Glomerular endothelial cell (primary cell): Measurements from ENCODE around the gene SERPINE1. TPM values are rescaled to one million over a fixed set of nuclear protein-coding genes. Genes with fewer than 3 reads are reported as not detected.
"Not testable (repeated sequence)": the region's sequence is repeated elsewhere in the genome, so short reads cannot be mapped to it uniquely, and the experiment has no call there.

Experiments used
- DNase-seq: peaks from one replicate; pipeline ENCODE4 v3.0.0-alpha.2; 2011; ENCODE audit warnings: low read depth, low spot score; ENCODE audit errors: extremely low read depth
- total RNA-seq: library from RNA; depleted of rRNA; stranded (reverse); fragments of >200 nt; gene quantifications from 2 replicates; pipeline ENCODE4 v1.2.3, GENCODE V29; 2015

SERPINE1 gene
- total RNA-seq, 1 donor from 2014 or later: 5,219 TPM

DNA sequence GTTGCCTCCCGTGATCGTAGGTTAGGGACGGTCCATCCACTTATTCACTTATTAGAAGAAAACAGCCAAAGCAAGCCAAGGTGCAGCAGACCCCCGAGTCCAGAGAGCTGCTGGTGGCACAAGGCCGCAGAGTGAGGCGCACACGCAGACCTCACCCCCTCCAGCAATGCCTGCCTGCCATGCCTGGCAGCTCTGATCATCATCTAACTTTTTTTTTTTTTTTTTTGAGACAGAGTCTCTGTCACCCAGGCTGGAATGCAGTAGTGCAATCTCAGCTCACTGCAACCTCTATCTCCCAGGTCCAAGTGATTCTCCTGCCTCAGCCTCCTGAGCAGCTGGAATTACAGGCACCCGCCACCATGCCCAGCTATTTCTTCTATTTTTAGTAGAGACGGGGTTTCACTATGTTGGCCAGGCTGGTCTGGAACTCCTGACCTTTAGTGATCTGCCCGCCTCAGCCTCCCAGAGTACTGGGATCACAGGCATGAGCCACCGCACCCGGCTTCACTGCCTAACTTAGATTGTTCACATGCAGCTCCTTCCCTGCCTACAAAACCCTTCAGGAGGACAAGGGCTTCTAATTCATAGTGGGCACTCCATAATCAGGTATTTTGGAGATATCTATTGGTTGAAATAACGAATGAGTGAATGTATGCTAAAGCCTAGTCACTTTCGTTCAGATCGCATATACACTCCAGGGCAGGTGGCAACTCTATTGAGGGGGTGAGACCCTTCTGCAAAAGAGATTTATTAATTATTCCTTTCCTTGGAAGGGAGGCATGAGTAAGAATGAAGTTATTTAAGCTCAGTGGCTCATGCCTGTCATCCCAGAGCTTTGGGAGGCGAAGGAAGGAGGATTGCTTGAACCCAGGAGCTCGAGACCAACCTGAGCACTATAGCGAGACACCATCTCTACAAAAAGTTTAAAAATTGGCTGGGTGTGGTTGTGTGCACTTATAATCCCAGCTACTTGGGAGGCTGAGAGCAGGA, 25.8 kb upstream of the SERPINE1 start:
- no peak for DNase-seq

- no peak for DNase-seq
Measured at GRCh38 chr7:101102026-101102425, 24.9 kb upstream of the SERPINE1 start.

DNA sequence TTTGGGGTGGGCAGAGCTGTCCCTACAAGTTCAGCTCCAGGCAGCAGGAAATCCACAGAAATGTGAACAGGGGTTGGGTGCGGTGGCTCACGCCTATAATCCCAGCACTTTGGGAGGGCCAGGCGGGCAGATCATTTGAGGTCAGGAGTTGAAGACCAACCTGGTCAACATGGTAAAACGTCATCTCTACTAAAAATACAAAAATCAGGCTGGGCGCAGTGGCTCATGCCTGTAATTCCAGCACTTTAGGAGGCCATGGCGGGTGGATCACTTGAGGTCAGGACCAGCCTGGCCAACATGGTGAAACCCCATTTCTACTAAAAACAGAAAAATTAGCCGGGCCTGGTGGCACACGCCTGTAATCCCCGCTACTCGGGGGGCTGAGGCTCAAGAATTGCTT, 23.2 kb upstream of the SERPINE1 start:
- not testable (repeated sequence) for DNase-seq

- no peak for DNase-seq
Measured at GRCh38 chr7:101104193-101104713, 22.7 kb upstream of the SERPINE1 start.

DNA sequence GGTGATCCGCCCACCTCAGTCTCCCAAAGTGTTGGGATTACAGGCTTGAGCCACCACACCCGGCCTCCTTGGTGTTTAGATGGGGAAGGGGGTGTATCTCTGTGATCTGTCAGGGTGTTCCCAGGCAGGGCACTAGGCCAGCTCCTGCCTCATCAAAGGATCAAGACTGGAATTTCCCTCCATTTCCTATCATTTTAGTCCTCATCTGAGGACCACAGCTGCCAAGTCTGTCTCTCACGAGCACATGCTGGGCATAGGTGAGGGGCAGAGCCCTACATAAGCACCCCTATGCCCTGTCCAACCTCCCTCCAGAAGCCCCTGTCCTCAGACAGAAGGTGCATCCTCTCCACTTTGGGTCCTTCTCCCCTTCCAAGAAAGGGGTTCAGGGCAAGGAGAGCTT, 22.1 kb upstream of the SERPINE1 start:
- no peak for DNase-seq

DNA sequence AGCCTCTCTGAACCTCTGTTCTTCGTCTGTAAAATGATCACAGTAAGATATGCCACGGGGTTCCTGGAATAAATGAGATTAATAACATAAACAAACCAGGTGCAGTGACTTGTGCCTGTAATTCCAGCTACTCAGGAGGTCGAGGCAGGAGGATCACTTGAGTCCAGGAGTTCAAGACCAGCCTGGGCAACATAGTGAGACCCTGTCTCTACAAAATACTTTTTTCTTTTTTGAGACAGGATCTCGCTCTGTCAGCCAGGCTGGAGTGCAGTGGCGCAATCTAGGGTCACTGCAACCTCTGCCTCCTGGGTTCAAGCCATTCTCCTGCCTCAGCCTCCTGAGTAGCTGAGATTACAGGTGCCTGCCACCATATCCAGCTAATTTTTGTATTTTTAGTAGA, 21.7 kb upstream of the SERPINE1 start:
- DNase-seq: not testable (repeated sequence)

DNA sequence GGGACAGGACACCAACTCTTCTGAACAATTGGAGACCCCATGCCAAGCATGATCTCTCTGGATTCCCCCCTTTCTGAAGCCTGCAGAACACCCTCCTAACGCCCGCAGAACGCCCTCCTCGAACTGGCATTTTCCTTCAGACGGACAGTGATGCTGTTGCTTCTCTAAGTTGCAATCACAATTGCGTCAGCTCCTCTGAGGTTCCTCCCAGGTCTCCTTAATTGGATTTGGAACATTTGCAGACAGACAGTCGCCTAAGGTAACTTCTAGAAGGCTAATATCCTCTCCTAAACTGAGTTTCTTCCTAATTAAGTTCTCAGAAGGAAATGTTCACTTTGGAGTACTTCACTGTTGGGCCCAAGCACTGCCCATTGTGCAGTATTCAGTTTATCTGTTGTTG, 20.5 kb upstream of the SERPINE1 start:
- no peak for DNase-seq

GRCh38 chr7:101108330-101108857, 18.5 kb upstream of the SERPINE1 start:
- DNase-seq: no peak

GRCh38 chr7:101108961-101109360, 17.9 kb upstream of the SERPINE1 start:
- no peak for DNase-seq

DNA sequence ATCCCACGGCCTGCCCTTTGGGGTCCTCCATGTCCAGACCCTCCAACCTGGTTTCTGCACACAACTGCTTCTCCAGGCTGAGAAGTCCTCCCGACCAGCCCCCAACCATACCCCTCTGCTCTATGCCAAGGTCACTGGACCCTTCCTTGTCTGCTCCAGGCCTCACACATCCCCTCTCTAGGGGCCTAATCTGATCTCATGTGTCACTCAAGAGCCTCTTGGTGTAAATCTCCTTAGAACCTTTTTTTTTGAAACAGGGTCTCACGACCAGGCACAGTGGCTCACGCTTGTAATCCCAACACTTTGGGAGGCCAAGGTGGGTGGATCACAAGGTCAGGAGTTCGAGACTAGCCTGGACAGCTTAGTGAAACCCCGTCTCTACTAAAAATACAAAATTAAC, 17.5 kb upstream of the SERPINE1 start:
- no peak for DNase-seq

DNA sequence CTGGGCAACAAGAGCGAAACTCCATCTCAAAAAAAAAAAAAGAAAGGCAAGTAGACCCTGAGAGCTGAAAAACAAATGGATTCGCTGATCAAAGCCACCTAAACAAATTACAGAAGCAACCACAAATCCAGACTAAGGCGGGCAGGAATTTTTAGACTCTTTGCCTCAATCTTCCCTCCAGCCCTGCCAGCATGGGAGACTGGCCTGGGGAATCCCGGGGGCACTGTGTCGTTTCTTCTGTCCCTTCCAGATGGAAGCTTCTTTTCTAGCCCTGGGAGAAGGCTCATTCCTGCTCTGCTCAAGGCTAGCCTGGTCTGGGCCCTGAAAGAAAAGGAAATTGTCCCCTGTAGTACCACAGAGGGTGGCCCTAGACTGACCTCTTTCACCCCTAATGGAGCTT, 15.6 kb upstream of the SERPINE1 start:
- DNase-seq: no peak

DNA sequence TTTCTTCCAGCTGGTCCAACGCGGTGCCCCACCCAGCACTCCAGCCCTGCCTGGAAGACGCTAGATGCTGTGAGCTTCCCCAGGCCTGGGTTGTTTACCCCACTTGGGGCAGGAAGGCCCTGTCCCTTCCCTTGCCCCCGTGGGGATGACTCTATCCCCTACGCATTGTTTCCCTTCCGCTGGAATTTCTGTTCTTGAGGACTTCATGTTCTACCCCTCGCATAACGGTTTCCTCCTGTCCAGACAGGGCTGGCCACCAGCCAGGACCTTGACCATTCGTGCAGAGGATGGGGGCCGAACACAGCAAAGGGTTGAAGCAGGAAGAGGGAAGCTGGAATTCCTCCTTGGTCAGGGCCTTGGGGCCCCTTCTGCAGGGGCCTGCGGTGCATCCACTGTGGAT, 14.7 kb upstream of the SERPINE1 start:
- peak; percentile 99 for DNase-seq

DNA sequence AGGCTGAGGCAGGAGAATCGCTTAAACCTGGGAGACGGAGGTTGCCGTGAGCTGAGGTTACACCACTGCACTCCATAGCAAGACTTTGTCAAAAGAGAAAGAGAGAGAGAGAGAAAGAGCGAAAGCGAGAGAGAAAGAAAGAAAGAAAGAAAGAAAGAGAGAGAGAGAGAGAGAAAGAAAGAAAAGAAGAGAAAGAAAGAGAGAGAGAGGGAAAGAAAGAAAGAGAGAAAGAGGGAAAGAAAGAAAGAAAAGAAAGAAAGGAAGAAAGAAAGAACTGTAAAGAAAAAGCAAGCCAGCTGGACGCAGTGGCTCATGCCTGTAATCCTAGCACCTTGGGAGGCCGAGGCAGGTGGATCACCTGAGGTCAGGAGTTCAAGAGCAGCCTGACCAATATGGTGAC, 13.8 kb upstream of the SERPINE1 start:
- not testable (repeated sequence) for DNase-seq

DNA sequence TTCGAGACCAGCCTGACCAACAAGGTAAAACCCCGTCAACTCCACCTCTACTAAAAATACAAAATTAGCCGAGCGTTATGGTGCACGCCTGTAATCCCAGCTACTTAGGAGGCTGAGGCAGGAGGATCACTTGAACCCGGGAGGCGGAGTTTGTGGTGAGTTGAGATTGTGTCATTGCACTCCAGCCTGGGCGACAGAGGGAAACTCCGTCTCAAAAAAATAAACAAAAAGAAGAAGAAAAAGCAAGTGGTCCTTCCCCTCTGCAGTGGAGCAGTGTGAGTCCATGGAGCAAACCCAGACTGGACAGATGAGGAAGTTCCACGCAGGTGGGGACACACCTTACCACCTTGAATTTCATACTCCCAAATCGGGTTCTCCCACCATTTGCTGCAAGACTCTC, 13.1 kb upstream of the SERPINE1 start:
- DNase-seq: no peak

DNA sequence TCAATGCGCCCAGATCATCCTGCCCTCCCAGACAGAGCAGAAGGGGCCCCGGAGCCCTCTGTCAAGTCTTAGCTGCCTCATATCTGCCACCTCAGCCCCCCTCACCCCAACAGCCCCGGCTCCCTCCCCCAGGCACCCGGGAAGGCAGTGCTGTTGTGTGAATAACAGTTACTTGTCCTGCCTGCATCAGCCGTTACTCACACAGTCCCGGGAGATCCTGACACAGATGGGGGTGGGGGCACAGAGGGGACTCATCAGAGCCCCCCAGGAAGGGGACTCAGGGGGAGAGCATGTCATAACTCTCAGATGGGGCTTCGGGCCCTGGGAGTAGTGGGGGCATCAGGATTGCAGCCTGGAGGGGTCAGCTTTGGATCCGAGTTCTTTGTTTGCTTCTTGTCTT, 12.4 kb upstream of the SERPINE1 start:
- DNase-seq: no peak

DNA sequence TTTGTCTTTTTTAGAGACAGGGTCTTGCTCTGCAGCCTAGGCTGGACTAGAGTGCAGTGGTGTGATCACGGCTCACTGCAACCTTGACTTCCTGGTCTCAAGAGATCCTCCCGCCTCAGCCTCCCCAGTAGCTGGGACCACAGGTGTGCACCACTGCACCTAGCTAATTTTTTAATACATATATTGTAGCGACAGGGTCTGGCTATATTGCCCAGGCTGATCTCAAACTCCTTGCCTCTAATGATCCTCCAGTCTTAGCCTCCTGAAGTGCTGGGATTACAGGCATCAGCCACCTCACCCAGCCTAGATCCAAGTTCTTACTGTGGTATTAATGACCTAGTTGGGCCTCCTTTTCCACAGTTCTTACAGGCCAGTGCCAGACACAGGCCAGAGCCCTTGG, 11.7 kb upstream of the SERPINE1 start:
- no peak for DNase-seq

GRCh38 chr7:101116898-101117297, 10.0 kb upstream of the SERPINE1 start:
- DNase-seq: no peak

DNA sequence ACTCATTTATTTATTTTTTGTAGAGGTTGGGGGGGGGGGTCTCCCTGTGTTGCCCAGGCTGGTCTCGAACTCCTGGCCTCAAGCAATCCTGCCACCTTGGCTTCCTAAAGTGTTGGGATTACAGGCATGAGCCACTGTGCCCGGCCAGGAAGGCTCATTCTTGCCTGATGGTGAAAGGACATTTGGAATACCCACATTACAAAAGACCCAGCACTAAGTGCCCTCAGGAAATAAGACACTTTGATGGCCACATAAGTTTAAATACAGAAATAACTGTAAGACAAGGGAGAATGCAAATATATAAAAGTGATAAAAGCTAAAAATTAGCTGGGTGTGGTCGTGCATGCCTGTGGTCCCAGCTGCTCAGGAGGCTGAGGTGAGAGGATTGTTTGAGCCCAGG, 8.0 kb upstream of the SERPINE1 start:
- DNase-seq: no peak

DNA sequence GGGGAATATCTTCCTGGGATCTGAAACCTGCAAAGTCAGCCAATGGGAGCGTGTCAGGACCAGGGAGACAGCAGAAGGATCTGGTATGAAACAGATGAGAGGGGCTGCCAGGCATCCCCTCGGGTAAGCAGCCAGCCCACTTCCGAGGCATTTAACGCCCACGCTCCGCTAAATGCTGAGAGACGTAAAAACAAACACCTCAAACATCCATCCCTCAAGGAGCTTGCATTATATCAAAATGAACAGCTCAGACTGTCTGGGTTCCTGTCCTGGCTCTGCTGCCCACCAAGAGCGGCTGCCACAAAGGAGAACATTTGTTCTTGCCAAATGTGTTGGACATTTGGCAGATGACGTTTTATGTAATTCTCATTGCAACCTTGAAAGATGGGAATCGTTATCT, 7.0 kb upstream of the SERPINE1 start:
- no peak for DNase-seq

DNA sequence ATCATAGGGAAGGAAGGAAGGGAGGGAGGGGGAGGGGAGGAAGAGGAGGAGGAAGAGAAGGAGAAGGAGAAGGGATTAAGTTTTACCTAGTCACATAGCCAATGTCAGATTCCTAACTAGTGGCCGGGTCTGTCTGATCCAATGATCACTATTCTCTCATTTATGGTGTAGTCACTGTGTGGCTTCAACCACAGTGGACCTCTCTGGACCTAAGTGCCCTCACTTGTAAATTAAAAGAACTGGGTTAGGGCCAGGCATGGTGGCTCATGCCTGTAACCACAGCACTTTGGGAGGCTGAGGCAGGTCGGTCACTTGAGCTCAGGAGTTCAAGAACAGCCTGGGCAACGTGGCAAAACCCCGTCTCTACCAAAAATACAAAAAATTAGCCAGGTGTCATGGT, 6.6 kb upstream of the SERPINE1 start:
- no peak for DNase-seq

- DNase-seq: not testable (repeated sequence)
Measured at GRCh38 chr7:101121631-101121990, 5.3 kb upstream of the SERPINE1 start.
